ENCODE measurements around the gene OR51E1. TPM values are rescaled to one million over a fixed set of nuclear protein-coding genes. Genes with fewer than 3 reads are reported as not detected.

The OR51E1 gene
- total and polyA plus RNA-seq, 2 experiments from 2014 or later, result not detected

DNA sequence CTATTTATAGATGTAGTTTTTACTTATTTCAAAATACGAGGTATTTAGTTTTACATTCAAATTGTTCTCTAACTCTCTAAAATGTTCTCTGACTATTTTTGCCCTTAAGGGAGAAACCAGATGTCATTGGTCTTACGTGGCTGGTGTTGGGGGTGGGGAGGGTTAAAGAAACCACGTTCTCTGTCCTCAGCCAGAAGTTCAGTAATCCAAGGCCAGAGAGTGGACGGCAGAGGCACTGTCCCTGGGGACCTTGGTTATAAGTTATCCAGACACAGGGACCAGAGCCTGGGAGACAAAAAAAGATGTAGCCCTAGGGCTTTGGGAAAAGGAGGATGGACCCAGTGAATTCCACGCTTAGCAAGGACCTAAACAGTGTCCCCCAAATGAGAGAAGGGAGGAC, 706 bp upstream of the OR51E1 start:
- no peaks in the 10 kb centered on the region for H4K20me1 ChIP-seq (ENCODE audit: insufficient read depth)
- no peaks in the 10 kb centered on the region for H3K9me3 ChIP-seq (ENCODE audit: low read depth)
- no peaks in the 10 kb centered on the region for H3K9me2 ChIP-seq (ENCODE audit: insufficient read depth)
- H3F3A ChIP-seq (ENCODE audit: insufficient read depth), result no peaks in the 10 kb centered on the region
- no peak overlapping the region for H3K4me2 ChIP-seq (ENCODE audit: unreplicated experiment)
- H3K36me3 ChIP-seq (ENCODE audit: low read depth), result no peaks in the 10 kb centered on the region
- no peak for DNase-seq
- no peaks in the 10 kb centered on the region for H3K79me2 ChIP-seq (ENCODE audit: insufficient read depth)
- H3K9ac ChIP-seq, result no peak overlapping the region
- no peak overlapping the region for H2AFZ ChIP-seq
- no peaks in the 10 kb centered on the region for H3K4me1 ChIP-seq (ENCODE audit: insufficient read depth)
- WGBS, 2 experiments (ENCODE audit: low coverage in 1 of 2, low lambda C conversion rate in 2 of 2, missing lambda C conversion rate in 2 of 2), result 16 to 25% methylated on average over 5 of the region's 5 CpGs
- TF ChIP-seq EZH2 (IDR thresholded peaks at IDR 0.05; ENCODE audit: insufficient read depth, poor library complexity, severe bottlenecking) (no peak), EZH2phosphoT487 (IDR thresholded peaks at IDR 0.05; ENCODE audit: insufficient read depth, low read depth) (no peak)
- H3K4me3 ChIP-seq, result no peak overlapping the region
- H3K27ac ChIP-seq, result no peak overlapping the region
- peaks cover 3% of the 10 kb centered on the region; the same call in 1 of the 2 replicates for H3K27me3 ChIP-seq (replicated peaks; ENCODE audit: insufficient read depth)
- in situ Hi-C loops (cut with MboI), result loop anchor here (10.0 to 25.0 kb wide), 2 partner anchors 362 to 744 kb away; partner anchors contain the start of gene OR51M1

DNA sequence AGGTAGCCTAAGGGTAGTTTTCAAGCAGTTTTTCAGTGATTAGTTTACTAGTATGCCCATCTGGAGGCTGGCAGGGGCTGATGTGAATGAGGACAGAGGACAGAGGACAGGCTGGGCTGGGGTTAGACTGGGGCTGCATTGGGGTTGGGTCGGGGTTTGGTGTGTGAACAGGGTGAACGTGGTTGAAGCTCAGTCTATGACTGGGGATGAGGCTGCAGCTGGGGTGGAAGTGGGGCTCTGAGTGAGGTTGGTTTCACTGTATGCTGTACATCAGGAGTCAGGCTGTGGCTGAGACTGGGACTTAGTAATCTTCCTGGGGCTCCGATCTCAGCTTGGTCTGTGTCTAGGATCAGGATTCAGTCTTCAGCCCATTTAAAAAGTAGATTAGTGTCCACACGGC, 451 bp downstream of the OR51E1 start:
- H3K9ac ChIP-seq, result no peak overlapping the region
- H3K4me1 ChIP-seq (ENCODE audit: insufficient read depth), result no peaks in the 10 kb centered on the region
- DNase-seq, result no peak
- no peak overlapping the region for H2AFZ ChIP-seq
- H3K36me3 ChIP-seq (ENCODE audit: low read depth), result no peaks in the 10 kb centered on the region
- no peaks in the 10 kb centered on the region for H4K20me1 ChIP-seq (ENCODE audit: insufficient read depth)
- no peaks in the 10 kb centered on the region for H3K9me3 ChIP-seq (ENCODE audit: low read depth)
- H3K27me3 ChIP-seq (replicated peaks; ENCODE audit: insufficient read depth), result no peaks in the 10 kb centered on the region
- no peak overlapping the region for H3K27ac ChIP-seq
- 26 to 31% methylated on average over 3 to 4 of the region's 4 CpGs for WGBS, 2 experiments (ENCODE audit: low coverage in 1 of 2, low lambda C conversion rate in 2 of 2, missing lambda C conversion rate in 2 of 2)
- H3K9me2 ChIP-seq (ENCODE audit: insufficient read depth), result no peaks in the 10 kb centered on the region
- in situ Hi-C loops (cut with MboI), result loop anchor here (10.0 to 25.0 kb wide), 2 partner anchors 361 to 743 kb away; partner anchors contain the start of gene OR51M1
- no peak for TF ChIP-seq EZH2phosphoT487 (IDR thresholded peaks at IDR 0.05; ENCODE audit: insufficient read depth, low read depth)
- H3K4me3 ChIP-seq, result no peak overlapping the region
- no peaks in the 10 kb centered on the region for H3F3A ChIP-seq (ENCODE audit: insufficient read depth)
- H3K4me2 ChIP-seq (ENCODE audit: unreplicated experiment), result no peak overlapping the region
- no peaks in the 10 kb centered on the region for H3K79me2 ChIP-seq (ENCODE audit: insufficient read depth)

DNA sequence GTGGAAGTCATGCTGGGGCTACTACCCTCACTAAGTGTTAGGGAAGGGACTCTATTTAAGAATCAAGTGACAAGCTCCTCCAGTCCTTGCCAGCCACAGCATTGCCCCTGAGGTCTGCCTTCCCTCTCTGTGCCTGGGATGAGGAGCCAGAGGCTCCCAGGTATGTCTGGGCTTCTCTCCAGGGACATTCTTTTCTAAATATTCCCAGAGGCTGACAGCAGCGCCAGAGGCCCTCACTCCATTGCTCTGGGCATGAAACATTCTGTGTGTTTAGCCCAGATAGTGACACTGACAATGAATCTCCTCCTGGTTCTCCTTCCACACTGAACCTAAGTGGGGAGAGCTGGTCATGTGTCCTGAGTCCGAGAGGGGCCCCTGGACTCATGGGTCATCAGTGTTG, 2.2 kb downstream of the OR51E1 start:
- no peaks in the 10 kb centered on the region for H4K20me1 ChIP-seq (ENCODE audit: insufficient read depth)
- H3K4me2 ChIP-seq (ENCODE audit: unreplicated experiment), result no peak overlapping the region
- H3K9me2 ChIP-seq (ENCODE audit: insufficient read depth), result no peaks in the 10 kb centered on the region
- no peak overlapping the region for H3K9ac ChIP-seq
- DNase-seq, result no peak
- no peaks in the 10 kb centered on the region for H3K4me1 ChIP-seq (ENCODE audit: insufficient read depth)
- H3F3A ChIP-seq (ENCODE audit: insufficient read depth), result no peaks in the 10 kb centered on the region
- H3K4me3 ChIP-seq, result no peak overlapping the region
- no peaks in the 10 kb centered on the region for H3K79me2 ChIP-seq (ENCODE audit: insufficient read depth)
- H3K27me3 ChIP-seq (replicated peaks; ENCODE audit: insufficient read depth), result no peaks in the 10 kb centered on the region
- TF ChIP-seq EZH2phosphoT487 (IDR thresholded peaks at IDR 0.05; ENCODE audit: insufficient read depth, low read depth) (no peak), EZH2 (IDR thresholded peaks at IDR 0.05; ENCODE audit: insufficient read depth, poor library complexity, severe bottlenecking) (no peak)
- in situ Hi-C loops (cut with MboI), result loop anchor here (10.0 to 25.0 kb wide), 2 partner anchors 359 to 741 kb away; partner anchors contain the start of gene OR51M1
- H2AFZ ChIP-seq, result no peak overlapping the region
- no peaks in the 10 kb centered on the region for H3K36me3 ChIP-seq (ENCODE audit: low read depth)
- H3K9me3 ChIP-seq (ENCODE audit: low read depth), result no peaks in the 10 kb centered on the region
- no peak overlapping the region for H3K27ac ChIP-seq
- 12 to 14% methylated on average over 2 of the region's 2 CpGs for WGBS, 2 experiments (ENCODE audit: low coverage in 1 of 2, low lambda C conversion rate in 2 of 2, missing lambda C conversion rate in 2 of 2)

DNA sequence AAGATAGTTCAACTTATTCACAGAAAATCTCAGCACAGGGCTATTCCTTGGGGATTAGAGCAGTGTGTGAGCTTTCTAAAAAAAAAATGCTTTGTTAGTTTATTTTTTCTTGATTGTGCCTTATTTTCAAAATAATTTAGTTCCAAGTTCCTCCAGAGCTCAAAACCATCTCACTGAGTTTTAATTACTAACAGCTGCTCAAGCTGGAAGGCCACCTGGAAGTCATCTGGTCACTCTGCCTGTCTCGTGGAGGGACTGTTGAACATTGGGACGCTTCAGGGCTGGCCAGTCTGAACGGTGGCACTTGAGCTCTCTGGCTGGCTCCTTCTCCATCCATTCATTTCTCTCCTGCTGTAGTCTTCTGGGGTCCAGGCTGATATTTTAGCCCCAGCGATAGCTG, 4.0 kb downstream of the OR51E1 start:
- WGBS, 2 experiments (ENCODE audit: low coverage in 1 of 2, low lambda C conversion rate in 2 of 2, missing lambda C conversion rate in 2 of 2), result 1 to 5% methylated on average over 4 of the region's 4 CpGs
- no peaks in the 10 kb centered on the region for H3K4me1 ChIP-seq (ENCODE audit: insufficient read depth)
- DNase-seq, result no peak
- no peaks in the 10 kb centered on the region for H4K20me1 ChIP-seq (ENCODE audit: insufficient read depth)
- no peak overlapping the region for H3K4me3 ChIP-seq
- H3K27ac ChIP-seq, result no peak overlapping the region
- H2AFZ ChIP-seq, result no peak overlapping the region
- TF ChIP-seq EZH2 (IDR thresholded peaks at IDR 0.05; ENCODE audit: insufficient read depth, poor library complexity, severe bottlenecking) (no peak), EZH2phosphoT487 (IDR thresholded peaks at IDR 0.05; ENCODE audit: insufficient read depth, low read depth) (no peak)
- H3F3A ChIP-seq (ENCODE audit: insufficient read depth), result no peaks in the 10 kb centered on the region
- no peaks in the 10 kb centered on the region for H3K9me3 ChIP-seq (ENCODE audit: low read depth)
- H3K4me2 ChIP-seq (ENCODE audit: unreplicated experiment), result no peak overlapping the region
- no peaks in the 10 kb centered on the region for H3K9me2 ChIP-seq (ENCODE audit: insufficient read depth)
- H3K9ac ChIP-seq, result no peak overlapping the region
- no peaks in the 10 kb centered on the region for H3K36me3 ChIP-seq (ENCODE audit: low read depth)
- no peaks in the 10 kb centered on the region for H3K79me2 ChIP-seq (ENCODE audit: insufficient read depth)
- H3K27me3 ChIP-seq (replicated peaks; ENCODE audit: insufficient read depth), result no peaks in the 10 kb centered on the region
- in situ Hi-C loops (cut with MboI), result loop anchor here (10.0 to 25.0 kb wide), 2 partner anchors 357 to 740 kb away; partner anchors contain the start of gene OR51M1
